Testis (tissue), 2 donors: ENCODE results near the gene SEC24A.
"Not testable (repeated sequence)": the region's sequence is repeated elsewhere in the genome, so short reads cannot be mapped to it uniquely, and the experiment has no call there.

Experiments
- CTCF ChIP-seq, 3 experiments: fragments of 450-650 bp in 2 of 3; fragments of 200-600 bp in 1 of 3; sonication (generic) in 1 of 3; IDR thresholded peaks; one replicate each; pipeline ENCODE4 v1.5.1; 2016 to 2019; ENCODE audit warnings: antibody characterized with exemption in 3 of 3, mild to moderate bottlenecking in 2 of 3, moderate library complexity in 1 of 3
- POLR2A ChIP-seq: fragments of 450-650 bp; IDR thresholded peaks from one replicate; pipeline ENCODE4 v1.6.1; 2017; ENCODE audit warnings: antibody characterized with exemption, mild to moderate bottlenecking, moderate library complexity

DNA sequence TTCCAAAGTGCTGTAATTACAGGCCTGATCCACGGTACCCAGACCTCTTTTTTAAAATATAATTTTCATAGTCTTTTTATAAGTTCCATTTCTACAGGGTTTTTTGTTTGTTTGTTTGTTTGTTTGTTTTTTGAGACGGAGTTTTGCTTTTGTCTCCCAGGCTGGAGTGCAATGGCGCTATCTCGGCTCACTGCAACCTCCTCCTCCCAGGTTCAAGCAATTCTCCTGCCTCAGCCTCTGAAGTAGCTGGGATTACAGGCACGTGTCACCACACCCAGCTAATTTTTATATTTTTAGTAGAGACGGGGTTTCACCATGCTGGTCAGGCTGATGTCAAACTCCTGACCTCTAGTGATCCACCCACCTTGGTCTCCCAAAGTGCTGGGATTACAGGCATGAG lies 2.1 kb downstream of the SEC24A start:
- not testable (repeated sequence) for TF ChIP-seq CTCF (IDR thresholded peaks at IDR 0.05); POLR2A
